HG03378 (cell line): ENCODE results near the gene KRT5.
"Not testable (repeated sequence)": the region's sequence is repeated elsewhere in the genome, so short reads cannot be mapped to it uniquely, and the experiment has no call there.

Experiments used
- ATAC-seq: cut with Tn5 transposase; IDR thresholded peaks from one replicate; pipeline ENCODE4 v1.9.1; 2021; ENCODE audit warnings: mild to moderate bottlenecking, moderate library complexity; ENCODE audit not compliant: unreplicated experiment

The KRT5 gene

DNA sequence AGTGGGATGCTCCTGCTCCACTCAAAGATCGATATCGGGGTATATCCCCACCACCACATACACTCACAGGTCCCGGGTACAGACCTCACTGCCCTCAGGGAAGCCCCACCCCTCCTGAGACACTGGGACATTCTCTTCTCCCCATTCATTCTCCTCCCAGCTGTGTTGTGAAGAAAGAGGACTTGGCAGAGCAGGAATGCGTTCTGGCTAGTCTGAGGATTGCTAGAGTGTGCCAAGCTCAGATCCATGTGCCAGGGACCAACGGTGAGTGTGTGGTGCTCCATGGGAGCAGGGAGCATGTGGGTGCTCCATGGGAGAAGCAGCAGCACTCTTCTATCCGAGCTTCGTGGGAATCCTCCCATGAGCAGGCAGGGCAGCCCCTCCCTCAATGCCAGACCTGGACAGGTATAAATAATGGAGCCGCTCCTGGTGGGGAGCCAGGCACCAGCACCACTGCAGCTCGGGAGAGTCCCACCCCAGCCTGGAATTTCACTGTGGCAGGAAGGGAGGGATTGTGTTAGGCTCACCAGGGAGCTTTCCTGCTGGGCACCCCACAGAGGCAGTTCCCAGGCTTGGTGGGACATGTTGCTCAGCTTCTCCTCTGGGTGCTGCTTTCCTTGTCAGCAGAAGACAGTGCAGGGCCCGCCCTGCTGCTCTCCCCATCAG, 2.3 kb upstream of the KRT5 start:
- ATAC-seq = no peak

DNA sequence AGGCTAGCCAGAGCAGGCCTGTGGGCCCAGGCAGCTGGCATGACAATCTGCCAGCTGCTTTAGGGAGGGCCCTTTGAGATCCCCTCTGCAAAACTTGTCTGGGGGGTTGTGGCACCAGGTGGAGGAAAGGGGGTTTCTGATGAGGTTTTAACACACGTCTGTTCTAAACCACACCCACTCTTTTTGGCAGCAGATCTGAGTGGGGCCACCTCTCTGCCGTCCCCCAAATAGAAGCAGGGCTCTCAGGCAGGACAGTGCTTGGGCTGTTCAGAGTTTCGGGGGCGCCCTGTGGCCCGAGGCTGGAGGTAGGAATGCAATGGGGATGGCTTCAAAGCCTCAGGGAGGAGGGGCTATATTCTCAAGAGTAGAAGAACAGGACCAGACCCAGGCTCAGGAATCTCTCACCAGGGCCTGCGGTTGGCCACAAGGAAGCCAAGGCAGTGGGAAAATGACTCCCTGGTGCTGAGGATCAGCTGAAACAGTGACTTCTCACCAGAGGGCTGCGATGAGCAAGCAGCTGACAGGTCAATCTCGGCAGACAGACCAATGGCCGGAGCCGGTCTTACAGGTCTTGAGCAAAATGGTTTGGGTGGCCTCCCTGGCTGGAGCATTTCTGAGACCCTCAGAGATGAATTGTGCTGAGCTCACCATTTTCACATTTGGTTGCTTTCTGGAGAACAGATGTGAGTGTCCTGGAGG, 1.5 kb upstream of the KRT5 start:
- no peak for ATAC-seq

DNA sequence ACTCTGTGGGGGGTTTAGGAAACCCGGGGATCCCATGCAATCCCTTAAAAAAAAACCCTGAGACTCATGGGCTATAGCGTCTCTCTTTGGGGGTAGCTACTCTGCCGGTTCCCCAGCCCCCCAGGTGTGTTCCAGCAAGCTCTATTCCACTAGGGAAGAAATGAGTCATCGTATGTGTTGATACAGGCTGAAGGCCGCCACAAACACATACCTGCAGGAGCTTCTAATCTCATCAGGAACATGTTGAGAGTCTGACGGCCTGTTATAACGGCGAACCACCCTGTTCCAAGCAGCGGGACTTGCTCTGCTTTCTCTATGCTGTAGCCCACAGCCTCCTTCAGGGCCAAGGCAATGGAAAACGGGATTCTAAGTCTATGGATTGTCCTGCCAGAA, 977 bp upstream of the KRT5 start:
- no peak for ATAC-seq

DNA sequence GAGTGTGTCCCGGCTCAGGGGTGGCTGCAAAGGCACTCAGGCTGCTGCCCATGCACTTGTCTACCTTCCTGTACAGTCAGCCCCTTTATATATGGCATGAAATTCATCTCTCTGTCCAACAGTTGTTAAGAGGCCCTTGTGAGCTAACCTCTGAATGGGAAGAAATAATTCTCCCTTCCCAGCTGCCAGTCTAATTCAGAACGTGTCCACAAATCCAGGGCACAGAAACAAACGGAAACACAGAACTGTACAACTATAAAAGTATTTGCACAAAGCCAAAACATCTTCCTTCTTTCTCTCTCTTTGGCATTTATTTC, 849 bp downstream of the KRT5 start:
- no peak for ATAC-seq

DNA sequence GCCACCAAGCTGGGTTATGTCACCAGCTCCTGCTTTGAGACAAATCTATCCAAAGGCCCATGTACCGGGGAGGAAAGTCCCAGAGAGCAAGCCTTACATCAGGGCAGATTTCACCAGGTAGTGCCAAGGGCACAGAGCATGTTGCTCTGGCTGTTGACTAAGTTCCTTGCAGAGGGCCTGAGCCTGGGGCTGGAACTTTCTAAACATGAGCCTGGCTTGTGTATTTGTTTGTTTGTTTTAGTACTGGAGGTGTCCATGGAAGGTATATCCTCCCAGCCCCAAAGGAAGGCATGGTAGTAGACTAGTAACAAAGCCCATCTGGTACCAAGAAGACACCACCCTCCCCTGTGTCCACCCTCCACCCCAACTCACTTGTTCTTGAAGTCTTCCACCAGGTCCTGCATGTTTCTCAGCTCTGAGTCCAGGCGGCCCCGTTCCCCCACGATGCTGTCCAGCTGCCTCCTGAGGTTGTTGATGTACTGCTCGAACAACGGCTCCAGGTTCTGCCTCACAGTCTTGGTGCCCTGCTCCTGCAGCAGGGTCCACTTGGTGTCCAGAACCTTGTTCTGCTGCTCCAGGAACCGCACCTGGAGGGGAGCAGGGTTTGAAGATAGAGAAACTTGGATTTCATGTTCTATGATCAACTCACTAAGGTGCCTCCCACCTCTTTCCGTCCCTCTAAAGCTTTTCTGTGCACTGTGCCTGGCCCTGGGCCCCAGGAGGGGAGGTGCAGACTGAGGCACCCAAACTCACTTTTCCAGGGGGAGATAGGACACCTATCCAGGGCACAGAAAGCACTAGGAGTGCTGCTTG, 1.4 kb downstream of the KRT5 start:
- ATAC-seq = no peak

DNA sequence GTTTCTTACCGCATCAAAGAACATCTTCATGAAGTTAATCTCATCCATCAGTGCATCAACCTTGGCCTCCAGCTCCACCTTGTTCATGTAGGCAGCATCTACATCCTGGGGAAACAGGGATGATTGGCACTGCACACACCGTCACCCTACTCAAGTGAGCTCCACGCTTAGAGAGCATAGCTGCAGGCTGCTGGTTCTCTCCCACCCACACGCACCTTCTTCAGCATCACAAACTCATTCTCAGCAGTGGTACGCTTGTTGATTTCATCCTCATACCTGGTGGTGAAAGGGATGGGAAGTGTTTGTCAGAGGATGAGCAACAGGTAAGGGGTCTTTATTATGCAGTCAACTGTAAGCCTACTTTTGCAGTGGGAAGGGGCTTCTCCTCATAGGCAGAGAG, 2.3 kb downstream of the KRT5 start:
- ATAC-seq = no peak

DNA sequence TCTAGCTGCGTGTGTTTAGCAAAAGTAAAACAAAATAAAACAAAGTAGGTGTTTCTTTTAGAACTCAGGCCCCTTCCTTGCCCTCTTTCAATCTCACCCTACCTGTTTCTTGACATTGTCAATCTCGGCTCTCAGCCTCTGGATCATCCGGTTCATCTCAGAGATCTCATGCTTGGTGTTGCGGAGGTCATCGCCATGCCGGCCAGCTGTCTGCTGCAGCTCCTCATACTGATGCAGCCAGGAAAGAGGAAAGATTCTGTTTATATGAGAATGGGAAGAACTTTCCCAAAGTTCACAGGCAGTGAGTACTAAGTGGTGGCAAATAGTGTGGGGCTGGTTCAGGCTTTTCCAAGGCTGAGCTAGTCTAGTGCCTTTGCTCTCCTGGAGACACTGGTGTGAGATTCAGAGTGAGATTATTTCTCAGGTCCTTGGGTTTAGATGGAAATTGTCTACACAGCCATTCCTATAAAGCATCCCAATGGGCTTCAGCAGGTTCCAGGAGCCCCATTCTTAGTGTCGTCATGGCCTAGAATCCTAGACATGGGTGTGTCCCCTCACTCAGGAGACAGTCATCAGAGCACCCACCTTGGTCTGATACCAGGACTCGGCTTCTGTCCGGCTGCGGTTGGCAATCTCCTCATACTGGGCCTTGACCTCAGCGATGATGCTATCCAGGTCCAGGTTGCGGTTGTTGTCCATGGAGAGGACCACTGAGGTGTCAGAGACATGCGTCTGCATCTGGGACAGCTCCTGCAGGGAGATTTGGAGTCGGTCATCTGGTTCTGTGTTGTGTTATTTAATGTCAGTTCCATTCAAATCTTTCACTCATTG, 3.0 kb downstream of the KRT5 start:
- ATAC-seq = no peak

DNA sequence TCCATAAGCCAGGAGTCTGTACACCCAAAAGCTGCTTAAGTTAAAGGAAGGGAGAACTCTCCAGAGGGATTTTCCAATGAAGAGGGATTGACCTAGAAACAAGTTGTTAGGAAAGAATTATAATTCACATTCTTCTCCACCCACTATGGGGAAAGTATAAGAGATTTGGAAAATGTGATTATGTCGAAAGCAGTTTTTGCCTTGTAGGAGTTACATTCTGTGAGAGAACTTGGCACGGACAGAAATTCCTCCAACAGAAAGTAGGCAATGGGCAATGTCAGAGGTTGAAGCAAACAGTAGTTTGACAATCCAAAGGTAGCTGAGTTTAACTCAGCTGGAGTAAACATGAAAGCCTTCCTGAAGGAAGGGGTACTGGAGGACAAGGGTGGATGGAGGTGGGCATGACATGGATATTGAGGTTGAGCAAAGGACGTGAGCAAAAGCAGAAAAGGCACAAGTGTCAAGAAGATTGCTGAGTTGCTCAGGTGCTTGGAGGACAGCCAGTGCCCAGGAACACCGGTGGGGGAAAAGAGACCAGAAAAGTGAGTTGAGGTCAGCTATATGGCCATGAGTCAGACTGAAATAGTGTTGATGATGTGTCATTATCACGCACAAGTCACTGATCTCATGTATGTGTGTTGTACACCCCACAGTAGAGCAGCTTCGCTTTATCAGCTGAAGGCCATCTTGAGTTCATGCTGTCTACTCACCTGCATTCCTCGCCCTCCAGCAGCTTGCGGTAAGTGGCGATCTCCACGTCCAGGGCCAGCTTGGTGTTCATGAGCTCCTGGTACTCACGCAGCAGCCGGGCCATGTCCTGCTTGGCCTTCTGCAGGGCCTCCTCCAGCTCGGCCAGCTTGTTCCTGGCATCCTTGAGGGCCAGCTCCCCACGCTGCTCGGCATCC, 4.0 kb downstream of the KRT5 start:
- no peak for ATAC-seq

DNA sequence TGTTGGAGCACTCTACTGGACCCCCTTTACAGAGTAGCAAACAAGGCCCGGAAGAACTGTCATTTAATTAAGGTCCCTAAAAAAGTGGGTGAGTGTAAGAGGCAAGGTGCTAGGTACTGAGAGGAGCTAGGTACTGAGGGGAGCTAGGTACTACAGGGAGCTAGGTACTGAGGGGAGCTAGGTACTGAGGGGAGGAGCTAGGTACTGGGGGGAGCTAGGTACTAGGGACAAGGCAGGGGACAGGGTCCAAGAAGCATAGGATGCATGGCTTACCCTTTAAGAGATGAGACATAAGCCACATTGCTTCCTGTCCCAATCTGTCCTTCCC, 4.9 kb downstream of the KRT5 start:
- no peak for ATAC-seq

DNA sequence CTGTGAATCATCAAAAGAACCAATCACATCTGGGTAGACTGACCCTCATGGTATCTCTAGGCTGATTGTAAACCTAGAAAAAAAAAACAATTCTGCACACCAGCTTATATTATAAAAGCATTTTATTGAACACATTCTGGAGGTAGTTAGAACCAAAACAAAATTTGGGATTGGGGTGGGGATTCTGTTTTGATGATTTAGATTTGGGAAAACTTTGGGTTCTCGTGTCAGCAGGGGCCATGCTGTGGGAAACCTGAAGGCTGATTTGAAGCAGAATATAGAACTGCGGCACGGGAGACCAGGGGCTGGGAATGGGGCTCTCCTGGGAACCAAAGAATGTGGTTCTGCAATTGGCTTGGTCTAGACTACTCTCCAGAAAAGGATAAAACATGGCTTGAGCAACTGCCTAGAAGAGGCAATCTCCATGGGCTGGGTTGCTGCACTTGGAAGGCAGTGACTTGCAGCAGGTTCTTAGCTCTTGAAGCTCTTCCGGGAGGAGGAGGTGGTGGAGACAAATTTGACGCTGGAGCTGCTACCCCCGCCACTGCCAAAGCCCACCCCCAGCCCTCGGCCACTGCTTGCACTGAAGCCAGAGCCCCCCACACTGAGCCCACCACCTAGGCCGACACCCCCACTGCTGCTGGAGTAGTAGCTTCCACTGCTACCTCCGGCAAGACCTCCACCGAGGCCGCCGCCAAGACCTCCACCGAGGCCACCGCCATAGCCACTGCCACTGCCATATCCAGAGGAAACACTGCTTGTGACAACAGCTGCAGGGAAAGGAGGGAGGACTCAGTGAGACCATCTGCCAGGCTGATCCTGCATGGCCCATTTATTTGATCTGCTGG, 5.5 kb downstream of the KRT5 start:
- no peak for ATAC-seq

DNA sequence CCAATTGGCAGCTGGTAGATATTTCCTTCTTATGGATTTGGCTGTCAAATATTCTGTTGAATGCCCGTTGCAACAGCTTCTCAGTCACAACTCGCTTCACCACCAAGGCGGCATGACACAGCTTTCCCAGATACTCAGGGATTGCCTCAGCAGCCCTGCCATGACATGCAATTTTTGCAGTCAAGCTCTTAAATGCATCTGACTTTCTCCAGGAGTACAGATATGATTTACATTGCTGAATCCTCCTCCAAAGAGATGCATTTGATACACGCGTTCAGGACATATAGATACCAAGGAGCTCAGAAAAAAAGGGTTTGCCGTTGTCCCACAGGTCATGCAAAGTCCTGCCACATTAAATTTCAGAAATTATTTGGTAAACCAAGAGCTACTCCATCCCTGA, 6.5 kb downstream of the KRT5 start:
- no peak for ATAC-seq

DNA sequence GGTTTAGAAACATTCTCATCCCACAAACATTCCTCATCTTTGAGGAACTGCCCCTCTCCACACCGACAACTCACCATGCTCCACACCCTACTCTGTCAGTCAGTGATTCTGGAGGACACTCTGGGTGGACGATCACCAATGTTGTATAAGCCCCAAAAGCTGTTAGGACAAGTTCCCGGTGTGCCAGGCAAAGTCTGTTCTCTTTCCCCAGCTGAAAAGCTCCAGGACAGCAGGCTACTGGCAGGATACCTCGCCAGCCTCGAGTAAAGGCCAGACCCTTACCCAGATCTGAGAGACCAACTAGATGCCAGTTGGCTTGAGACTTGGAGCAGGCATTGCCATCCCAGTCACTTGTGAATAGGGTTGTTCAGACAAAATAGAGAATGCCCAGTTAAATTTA, 12.0 kb downstream of the KRT5 start:
- ATAC-seq = no peak

DNA sequence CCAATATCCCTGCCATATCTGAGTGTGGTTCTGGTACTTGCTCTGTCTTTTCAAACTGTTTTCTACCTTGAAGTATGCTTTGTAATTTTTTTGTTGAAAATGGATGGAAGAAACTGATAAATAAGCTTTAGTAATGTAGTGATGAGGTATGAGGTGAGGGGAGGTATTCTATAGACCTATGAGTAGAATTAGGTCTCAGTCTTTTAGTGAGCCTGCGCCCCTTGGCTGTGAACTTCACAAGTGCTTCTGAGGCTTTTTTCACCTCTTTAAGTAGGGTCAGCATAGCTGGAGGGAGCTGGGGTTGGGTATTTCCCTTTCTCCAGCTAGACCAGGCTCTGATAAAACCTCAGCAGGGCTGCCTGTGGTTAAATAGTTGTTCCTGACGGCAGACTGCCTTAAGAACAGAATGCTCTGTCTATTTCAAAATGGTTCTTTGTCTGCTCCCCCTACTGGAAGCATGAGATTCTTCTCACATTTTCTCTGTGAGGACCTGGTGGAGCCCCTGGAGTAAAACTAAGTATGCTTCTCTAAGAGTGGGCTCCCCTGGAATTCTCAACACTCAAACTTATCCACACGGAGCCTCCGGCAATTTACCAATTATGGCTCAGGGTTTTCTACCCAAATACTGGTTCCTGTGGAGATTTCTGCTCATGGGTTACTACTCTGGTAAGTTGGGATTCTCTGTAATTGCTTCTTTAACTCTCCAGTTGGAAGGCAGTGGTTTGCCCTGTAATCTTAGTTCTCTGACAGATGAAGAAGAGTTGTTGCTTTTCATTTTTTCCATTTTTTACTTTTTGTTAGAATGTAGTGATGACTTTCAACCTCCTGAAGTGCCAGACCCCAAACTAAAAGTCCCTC, 13.1 kb downstream of the KRT5 start:
- ATAC-seq = no peak

DNA sequence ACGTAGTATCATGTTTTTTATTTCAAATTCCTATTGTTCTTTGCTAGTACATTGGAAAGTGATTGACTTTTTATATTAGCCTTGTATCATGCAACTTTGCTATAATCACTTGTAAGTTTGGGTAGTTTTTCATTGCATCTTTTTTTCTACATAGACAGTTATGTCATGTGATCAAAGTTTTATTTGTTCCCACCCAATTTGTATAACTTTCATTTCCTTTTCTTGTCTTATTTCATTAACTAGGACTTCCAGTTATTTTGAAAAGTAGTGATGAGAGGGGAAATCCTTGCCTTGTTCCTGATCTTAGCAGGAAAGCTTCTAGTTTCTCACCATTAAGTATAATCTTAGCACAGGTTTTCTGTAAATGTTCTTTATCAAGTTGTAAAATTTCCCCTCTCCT, 17.3 kb downstream of the KRT5 start:
- ATAC-seq = no peak

DNA sequence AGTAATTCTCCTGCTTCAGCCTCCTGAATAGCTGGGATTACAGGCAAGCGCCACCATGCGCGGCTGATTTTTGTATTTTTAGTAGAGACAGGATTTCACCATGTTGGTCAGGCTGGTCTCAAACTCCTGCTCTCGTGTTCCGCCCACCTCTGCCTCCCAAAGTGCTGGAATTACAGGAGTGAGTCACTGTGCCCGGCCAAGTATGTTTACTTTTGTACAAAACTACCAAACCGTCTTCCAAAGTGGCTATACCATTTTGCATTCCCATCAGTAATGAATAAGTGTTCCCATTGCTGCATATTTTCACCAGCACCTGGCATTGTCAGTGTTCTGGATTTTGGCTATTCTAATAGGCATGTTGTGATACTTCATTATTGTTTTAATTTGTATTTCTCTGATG, 18.7 kb downstream of the KRT5 start:
- no peak for ATAC-seq

DNA sequence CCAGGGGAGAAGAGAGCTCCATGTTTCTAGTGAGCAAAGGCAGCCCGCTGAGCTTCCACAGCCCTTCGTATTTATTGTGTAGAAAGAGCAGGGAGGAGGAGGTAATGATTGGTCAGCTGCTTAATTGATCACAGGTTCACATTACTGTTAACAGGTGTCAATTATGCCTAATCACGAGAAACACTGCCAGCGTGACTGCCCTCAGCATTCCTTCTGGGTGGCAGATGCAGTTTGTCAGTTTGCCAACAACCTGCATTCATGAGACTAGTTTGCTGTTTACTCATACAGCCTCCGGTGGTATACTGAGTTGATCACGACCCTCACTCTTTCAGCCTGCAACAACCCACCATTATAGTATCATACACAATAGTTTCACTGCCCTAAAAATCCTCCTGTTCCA, 19.6 kb downstream of the KRT5 start:
- not testable (repeated sequence) for ATAC-seq

DNA sequence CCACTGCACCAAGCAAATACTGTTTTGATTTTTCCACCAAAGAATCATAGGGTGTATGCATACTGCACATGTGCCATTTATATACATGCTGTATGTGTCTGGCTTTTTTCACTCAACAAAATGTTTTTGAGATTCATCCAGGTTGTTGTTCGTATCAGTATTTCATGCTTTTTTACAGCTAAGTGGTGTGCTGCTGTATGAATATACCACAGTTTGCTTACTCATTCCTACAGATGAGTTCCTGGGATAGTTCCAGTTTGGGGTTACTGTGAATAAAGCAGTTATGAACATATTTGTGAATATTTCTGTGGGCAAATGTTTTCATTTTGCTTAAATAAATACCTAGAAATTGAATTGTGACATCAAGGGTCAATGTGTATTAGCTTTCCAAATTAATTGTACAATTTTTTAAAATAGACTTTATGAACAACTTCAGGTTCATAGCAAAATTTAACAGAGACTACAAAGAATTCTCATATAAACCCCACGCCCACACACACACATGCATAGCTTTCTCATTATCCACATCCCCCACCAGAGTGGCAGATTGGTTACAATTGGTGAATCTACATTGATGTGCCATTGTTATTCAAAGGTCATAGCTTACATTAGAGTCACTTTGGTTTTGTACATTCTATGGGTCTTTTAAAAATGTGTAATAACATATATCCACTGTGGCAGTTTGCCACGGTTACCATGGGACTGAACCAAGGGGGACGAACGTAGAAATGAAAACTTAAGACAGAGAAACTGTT, 20.2 kb downstream of the KRT5 start:
- no peak for ATAC-seq

DNA sequence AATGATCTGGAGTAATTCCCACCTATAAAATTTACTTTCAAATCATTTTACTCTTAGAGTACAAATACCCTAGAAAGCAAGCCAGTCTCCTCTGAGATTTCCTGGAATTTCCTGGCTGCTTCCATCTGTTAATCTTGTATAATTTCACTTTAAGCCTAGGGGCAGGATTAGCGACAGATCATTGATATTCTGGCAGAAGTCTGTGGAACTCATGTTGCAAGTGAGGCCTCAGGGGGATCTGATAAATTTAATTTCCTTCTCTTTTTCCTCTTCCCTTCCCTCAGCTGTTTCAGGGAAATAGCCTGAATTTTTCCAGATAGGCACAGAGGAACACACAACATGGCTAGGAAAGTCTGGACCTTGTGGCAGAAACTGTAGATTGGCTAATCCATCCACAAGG, 21.2 kb downstream of the KRT5 start:
- no peak for ATAC-seq
